Stomach (tissue), 4 donors: ENCODE data around the gene ELSPBP1.

Experiments
- EP300 ChIP-seq: sonication (generic); formaldehyde crosslinking; IDR thresholded peaks from one replicate; pipeline ENCODE4 v1.6.1; 2017; ENCODE audit warnings: antibody characterized with exemption
- POLR2A ChIP-seq, 4 donors: fragments of 450-650 bp; IDR thresholded peaks; one replicate each; pipeline ENCODE4 v1.6.1; 2016; ENCODE audit warnings: antibody characterized with exemption in 4 of 4, control low read depth in 2 of 4, mild to moderate bottlenecking in 1 of 4, moderate library complexity in 1 of 4
- POLR2AphosphoS5 ChIP-seq, 3 donors: sonication (generic); formaldehyde crosslinking; IDR thresholded peaks; one replicate each; pipeline ENCODE4 v1.6.1; 2016; ENCODE audit warnings: antibody characterized with exemption in 3 of 3
- TF ChIP-seq, protein P1 (sequence below), 7 experiments: fragments of 450-650 bp in 4 of 7; fragments of 200-600 bp in 3 of 7; sonication (generic) in 3 of 7; IDR thresholded peaks; one replicate each; pipeline ENCODE4 v1.5.1; 2016 to 2019; ENCODE audit warnings: antibody characterized with exemption in 7 of 7, control low read depth in 2 of 7, mild to moderate bottlenecking in 1 of 7

DNA sequence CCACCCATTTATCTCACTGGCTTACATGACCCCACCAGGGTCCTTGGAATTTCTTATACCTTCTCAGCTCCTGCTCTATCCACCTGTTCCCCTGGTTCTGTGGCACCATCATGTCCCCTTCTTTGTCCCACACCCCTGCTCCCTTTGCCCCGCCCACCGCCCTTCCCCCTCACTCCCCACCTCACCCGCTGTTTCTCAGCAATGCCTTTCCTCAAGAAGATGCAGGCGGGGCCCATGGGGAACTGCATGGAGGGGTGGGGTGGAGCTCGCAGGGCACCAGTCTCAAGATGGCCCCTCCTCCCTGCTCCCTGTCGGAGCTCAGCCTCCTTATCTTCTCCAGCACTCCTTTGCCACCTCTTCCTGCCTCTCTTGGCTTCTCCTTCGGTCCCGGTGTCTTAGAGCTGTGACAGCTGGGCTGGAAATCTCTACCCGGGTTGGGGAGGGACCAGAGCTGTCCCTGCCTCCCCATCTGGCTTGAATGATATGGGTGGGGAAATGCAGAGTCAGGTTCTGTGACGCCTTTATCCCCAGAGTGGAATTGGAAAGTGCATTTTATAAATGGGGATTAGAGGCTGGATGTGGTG lies 49.3 kb downstream of the ELSPBP1 start, which contains the start of gene CABP5:
- TF ChIP-seq, protein P1, sequence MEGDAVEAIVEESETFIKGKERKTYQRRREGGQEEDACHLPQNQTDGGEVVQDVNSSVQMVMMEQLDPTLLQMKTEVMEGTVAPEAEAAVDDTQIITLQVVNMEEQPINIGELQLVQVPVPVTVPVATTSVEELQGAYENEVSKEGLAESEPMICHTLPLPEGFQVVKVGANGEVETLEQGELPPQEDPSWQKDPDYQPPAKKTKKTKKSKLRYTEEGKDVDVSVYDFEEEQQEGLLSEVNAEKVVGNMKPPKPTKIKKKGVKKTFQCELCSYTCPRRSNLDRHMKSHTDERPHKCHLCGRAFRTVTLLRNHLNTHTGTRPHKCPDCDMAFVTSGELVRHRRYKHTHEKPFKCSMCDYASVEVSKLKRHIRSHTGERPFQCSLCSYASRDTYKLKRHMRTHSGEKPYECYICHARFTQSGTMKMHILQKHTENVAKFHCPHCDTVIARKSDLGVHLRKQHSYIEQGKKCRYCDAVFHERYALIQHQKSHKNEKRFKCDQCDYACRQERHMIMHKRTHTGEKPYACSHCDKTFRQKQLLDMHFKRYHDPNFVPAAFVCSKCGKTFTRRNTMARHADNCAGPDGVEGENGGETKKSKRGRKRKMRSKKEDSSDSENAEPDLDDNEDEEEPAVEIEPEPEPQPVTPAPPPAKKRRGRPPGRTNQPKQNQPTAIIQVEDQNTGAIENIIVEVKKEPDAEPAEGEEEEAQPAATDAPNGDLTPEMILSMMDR (IDR thresholded peaks at IDR 0.05), result no peak
- TF ChIP-seq POLR2AphosphoS5 (IDR thresholded peaks at IDR 0.05), result no peak
- no peak for TF ChIP-seq POLR2A (IDR thresholded peaks at IDR 0.05)
- TF ChIP-seq EP300, result no peak
